ENCODE results near the gene SEC14L3. TPM values are rescaled to one million over a fixed set of nuclear protein-coding genes. Genes with fewer than 3 reads are reported as not detected.

SEC14L3 gene
- total and polyA plus RNA-seq, 10 of the 15 experiments (the other 5 are each of a cell fraction or from before 2014, with no cell fraction given) = 0.03 TPM; not detected in 9

GRCh38 chr22:30433227-30433626 is 38.6 kb downstream of the SEC14L3 start:
- TF ChIP-seq GABPA (IDR thresholded peaks at IDR 0.05; ENCODE audit: low read depth) (no peak), E4F1 (IDR thresholded peaks at IDR 0.05; ENCODE audit: borderline replicate concordance, partially characterized antibody) (no peak), CHD1 (IDR thresholded peaks at IDR 0.05; ENCODE audit: low read depth, low read length) (no peak), ZNF274 (IDR thresholded peaks at IDR 0.05; ENCODE audit: insufficient read depth, insufficient read length) (no peak), EED (IDR thresholded peaks at IDR 0.05; ENCODE audit: low read depth) (no peak), SMAD1 (IDR thresholded peaks at IDR 0.05; ENCODE audit: low read depth, partially characterized antibody) (no peak), POLR2AphosphoS5 (IDR thresholded peaks at IDR 0.05; ENCODE audit: low read length) (no peak)
- H3K4me2 ChIP-seq (ENCODE audit: control insufficient read depth, insufficient read depth) = no peak overlapping the region
- in situ Hi-C loops (cut with MboI) = no loop called here
- POLR2A ChIA-PET = interaction anchor here (1.5 kb wide), 1 partner anchor 10 kb away, joined by 8 read pairs; no protein-coding TSS in a partner anchor
- no peak overlapping the region for H3K4me3 ChIP-seq
- BruUV-seq (replicated peaks) = no TSS peak
- H3K36me3 ChIP-seq (ENCODE audit: control insufficient read depth in 2 of 2, insufficient read depth in 2 of 2, low read length in 1 of 2) = peaks cover 3 to 6% of the 10 kb centered on the region in 2 experiments; a peak in 2 of 4 replicates
- H2AFZ ChIP-seq (ENCODE audit: control insufficient read depth, low read depth, low read length) = no peak overlapping the region
- intact Hi-C loops (cut with micrococcal nuclease; ENCODE audit: unreplicated experiment) = no loop called here
- no peaks in the 10 kb centered on the region for H4K20me1 ChIP-seq (ENCODE audit: control insufficient read depth, insufficient read depth)
- CTCF ChIA-PET = interaction anchor here (0.8 to 3.8 kb wide), 6 partner anchors 9 to 171 kb away, joined by 3 to 21 read pairs (median 4); partner anchors contain the start of gene MTFP1
- H3K27me3 ChIP-seq (replicated peaks in 1 of 2; ENCODE audit: control insufficient read depth in 2 of 2, insufficient read depth in 2 of 2, low read length in 1 of 2) = no peaks in the 10 kb centered on the region
- no peak overlapping the region for H3K9ac ChIP-seq (ENCODE audit: control insufficient read depth, insufficient read depth, low read length)
- H3K4me1 ChIP-seq (ENCODE audit: control insufficient read depth, insufficient read depth, low read length) = peaks cover 8% of the 10 kb centered on the region
- RAD21 ChIA-PET (ENCODE audit: unreplicated experiment) = interaction anchor here (0.9 to 1.4 kb wide), 2 partner anchors 40 to 145 kb away, joined by 3 read pairs; no protein-coding TSS in a partner anchor
- H3K27ac ChIP-seq (ENCODE audit: control insufficient read depth, insufficient read depth) = no peak overlapping the region
- DNase-seq (ENCODE audit: low read depth, low spot score) (no peak), FAIRE-seq (no peak), ATAC-seq (no peak)
- WGBS (ENCODE audit: insufficient coverage, insufficient replicate concordance, low lambda C conversion rate, missing lambda C conversion rate) = 78% methylated on average over 3 of the region's 3 CpGs
- SMC1A ChIA-PET (ENCODE audit: uncharacterized antibody, unreplicated experiment) = interaction anchor here (1.2 to 2.2 kb wide), 3 partner anchors 9 to 12 kb away, joined by 4 to 11 read pairs (median 5); no protein-coding TSS in a partner anchor
- no peaks in the 10 kb centered on the region for H3K79me2 ChIP-seq (ENCODE audit: control insufficient read depth, insufficient read depth, low read length)
- peaks cover 8% of the 10 kb centered on the region; the same call in 2 of the 3 replicates for H3K9me3 ChIP-seq (replicated peaks; ENCODE audit: control insufficient read depth, insufficient read depth, low read length)

Data from GM12878 (cell line).